Fibroblast of skin of right quadriceps (primary cell): ENCODE results near the gene LAYN.

Experiments
- DNase-seq: peaks from one replicate; pipeline ENCODE4 v3.0.0-alpha.2; 2013

The LAYN gene

DNA sequence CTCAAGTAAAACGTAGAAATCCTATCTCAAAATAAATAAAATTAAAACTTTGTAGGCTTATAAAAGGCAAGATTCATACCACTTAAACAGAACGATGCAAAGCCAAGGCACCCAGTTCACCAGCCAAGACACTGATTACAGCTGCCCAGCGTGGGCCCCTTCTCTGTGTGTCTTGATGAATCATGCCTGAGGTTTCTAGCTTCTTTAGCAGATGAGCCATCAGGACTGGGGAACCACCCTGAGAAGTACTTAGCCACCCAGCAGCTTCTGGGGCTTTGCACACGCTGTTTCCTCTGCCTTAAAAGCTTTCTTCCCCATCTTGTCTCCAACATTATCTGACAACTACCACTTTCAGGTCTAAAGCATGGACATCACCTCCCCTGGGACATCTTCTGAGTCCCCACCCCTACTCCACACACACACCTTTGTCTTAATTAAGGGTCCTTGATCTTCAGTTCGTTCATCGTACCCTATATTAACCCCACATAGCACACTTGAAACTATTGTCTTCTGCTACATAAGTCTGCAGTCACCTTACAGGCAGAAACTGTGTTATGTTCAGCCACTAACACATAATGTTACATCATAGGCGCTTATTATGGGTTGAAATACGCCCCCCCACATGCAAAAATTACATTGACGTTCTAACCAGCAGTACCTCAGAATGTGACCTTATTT is 8.7 kb upstream of the LAYN start:
- DNase-seq: peak; percentile 90

DNA sequence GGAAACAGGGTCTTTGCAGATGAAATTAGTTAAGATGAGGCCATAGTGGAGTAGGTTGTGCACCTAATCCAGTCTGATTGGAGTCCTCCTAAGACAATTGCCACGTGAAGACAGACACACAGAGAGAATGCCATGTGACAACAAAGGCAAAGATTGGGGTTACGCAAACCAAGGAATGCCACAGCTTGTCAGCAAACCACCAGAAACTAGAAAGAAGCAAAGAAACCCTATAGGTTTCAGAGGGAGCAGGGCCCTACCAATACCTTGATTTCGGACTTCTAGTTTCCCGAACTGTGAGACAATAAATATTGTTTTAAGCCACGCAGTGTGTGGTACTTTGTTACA is 8.2 kb upstream of the LAYN start:
- DNase-seq: peak; percentile 40

DNA sequence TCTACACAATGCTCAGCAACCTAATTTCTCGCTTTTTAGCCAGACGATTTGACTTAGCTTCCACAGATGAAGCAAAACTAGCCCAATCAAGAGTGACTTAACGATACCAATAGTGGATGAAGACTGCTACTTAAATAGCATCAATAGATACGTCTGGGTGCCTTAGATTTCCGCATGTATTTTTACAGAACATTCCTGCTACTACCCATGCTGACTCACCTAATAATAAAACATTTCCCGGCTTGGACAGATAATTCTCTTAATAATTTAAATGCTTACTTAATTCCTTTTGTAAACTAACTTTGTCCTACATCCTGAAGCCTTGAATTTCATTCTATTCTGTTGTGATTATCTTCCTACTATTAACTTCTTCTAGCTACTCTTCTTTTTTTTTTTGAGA is 5.2 kb upstream of the LAYN start:
- no peak for DNase-seq

DNA sequence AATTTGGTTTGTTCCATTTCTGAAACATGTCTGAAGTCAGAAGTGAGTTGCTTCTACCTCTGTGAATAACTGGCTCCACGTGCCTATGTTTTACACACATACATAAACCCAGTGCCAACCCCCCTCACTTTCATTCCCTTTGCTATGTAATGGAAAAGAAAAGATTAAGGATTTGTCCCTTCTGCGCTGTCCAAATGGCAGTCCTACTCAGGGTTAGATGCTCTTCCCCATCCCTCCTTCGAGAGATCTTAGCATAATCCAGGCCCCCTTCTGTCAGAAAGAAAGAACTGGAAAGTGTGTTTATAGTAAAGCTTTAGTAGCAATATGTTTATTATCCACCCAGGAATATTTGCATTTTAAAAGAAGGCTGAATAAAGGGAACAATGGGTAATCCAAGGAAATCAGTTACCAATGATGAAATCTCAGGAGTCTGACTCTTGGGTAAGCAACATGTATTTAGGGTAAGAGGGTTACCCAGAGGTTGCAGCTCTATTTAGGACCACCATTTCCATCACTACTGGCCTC is 3.1 kb upstream of the LAYN start:
- no peak for DNase-seq

DNA sequence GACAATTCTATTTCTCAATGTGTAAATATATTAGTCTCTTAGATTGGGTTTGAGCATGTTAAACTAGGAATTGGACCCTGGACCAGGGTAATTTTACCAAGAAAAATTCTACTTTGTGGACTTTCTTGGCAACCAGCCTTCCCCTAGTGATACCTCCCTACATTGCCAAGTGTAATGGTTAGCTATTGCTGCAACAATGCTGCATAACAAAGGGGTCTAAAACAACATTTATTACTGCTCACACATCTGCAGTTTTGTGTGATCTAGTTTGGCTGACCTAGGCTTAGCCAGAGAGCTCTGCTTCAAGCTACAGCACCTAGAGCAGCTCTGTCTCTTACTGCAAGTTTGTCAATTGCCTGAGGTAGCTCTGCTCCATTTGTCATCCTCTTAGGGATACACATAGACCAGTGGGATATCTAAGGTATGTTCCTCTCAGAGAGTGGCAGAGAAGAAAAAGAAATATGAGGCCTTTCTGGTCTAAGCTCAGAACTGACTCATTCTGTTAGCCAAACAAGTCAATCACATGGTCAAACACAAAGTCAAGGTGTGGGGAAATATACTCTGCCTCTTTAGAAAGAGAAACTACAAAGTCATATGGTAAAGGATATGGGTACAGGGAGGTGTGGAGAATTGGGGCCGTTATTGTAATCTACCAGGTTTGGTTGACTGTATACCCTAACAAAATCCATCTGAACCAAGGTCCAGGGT is 2.0 kb upstream of the LAYN start:
- DNase-seq: no peak

DNA sequence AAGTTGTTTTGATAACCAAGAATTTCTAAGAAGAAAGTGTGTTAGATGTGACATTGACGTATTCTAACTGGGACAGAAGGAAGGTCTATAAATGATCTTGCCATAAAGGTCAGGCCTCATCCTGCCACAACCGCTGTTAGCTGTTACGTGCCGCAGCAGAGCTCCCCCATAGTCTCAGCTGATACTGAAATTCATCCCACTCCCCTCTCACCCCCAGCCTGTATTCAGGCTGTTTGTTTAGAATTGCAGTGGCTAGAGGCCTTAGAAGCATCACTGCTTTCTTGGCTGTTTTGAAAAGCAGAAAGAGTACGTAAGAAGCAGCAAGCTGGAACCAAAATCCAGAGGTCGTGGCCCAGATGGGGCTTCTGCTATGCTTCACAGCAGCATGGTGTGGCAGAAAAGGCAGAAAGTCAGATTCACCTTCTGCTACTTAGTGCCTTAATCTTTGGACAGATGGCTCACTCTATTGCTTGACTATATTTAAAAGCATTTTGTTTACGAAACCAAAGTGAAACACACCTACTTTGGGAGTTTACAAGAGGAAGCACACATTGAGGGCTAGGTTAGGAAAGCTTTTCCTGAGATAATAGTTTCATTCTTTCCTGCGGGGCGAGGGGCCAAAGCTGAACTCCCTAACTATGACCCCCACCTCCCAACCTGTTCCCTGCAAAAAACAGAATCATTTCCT is 950 bp upstream of the LAYN start:
- DNase-seq: no peak

DNA sequence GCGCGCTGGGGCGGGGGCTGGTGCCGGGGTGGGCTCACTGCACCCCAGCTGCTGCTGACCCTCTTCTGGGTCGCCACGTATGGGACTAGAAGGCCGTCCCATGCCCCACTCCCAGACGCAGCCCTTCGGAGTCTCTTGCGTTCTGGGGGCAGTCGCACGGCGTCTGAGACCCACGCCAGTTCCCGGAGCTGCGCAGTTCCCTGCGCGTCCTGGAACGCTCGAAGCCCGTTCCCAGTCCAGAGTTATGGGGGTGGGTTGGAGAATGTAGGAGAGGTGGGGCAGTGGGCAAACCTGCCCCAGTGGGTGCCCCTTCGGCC is 375 bp downstream of the LAYN start:
- DNase-seq: no peak

DNA sequence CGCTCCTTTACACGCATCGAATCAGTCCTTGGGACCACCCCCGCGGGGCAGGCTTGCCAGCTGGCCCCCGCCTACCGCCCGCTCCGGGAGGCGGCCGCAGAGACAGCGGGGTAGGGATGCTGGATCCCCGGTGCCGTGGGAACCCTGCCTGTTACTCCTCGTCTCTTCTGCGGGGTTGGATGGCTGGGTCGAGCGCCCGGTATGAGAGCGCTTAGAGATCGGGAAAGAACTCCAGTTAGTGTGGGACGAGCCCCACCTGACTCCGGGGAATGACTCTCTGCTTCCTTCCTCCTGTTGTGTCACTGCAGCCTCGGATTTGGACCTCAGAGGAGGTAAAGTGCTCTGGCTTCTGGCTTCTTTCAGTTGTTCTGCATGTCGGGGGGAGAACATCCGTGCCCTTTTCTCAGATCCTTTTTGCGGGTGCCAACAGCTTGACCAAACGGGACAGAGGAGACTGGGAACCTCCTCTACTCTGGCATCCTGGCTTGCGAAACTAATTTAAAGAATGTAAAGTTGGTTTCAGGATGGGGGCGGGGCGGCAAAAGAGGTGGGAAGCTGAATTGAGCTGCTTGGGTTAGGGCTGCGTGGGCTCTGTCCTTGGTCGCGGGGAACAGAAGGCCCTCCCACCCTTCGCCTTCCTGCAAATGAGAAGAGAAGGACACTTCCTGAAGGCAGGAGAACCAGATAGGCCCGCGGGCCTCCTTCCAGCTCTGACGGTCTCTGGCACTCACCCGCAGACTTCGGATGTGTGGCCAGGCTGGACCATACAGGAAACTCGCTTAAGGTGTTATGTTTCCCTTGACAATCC is 938 bp downstream of the LAYN start:
- DNase-seq: peak; percentile 89

DNA sequence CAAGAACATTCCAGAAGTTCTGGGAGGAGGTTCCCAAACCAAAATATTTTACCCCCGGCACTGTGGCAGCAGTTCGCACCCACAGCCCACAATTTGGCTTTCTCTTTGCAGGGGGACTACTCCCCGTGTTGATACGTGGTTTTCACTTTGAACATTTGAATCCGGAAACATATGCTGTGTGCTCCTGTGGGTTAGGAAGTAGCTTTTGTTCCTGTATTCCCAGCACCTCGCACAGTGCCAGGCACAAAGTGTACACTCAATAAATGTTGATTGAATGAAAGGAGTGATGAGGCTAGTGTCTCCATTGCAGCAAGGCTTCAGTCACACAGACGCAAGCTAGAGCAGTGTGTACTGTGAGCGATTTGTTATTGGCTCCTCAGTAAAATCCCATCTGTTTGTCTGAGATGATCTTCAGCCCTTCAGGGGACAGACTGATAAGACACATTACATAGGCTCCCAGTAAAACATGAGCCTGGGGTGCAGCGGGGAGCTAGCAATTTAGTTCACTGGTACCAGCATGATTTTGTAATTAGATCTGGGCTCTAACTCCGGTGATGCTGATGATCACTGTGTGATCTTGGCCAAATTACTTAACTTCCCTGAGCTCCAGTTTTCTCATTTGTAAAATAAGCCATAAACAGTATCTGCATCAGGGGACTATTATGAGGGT is 2.2 kb downstream of the LAYN start:
- no peak for DNase-seq

DNA sequence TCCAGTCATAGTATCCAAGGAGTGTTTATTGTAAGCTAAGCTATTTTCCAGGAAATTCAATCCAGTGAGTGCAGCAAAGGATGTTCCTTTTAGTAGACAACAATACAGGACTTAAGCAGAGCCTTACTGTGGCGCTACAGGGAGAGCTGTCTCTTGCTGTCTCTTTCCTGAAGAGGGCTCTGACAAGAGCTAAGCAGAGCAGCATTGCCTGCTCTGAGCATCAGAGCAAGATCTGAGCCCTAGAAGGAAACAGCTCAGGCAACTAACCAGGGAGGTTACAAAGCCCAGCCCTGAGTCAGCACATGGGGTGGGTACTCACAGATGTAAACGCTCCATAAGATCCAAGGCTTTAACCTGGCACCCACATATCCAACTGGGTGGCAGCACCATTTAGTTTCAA is 8.0 kb downstream of the LAYN start:
- DNase-seq: no peak

DNA sequence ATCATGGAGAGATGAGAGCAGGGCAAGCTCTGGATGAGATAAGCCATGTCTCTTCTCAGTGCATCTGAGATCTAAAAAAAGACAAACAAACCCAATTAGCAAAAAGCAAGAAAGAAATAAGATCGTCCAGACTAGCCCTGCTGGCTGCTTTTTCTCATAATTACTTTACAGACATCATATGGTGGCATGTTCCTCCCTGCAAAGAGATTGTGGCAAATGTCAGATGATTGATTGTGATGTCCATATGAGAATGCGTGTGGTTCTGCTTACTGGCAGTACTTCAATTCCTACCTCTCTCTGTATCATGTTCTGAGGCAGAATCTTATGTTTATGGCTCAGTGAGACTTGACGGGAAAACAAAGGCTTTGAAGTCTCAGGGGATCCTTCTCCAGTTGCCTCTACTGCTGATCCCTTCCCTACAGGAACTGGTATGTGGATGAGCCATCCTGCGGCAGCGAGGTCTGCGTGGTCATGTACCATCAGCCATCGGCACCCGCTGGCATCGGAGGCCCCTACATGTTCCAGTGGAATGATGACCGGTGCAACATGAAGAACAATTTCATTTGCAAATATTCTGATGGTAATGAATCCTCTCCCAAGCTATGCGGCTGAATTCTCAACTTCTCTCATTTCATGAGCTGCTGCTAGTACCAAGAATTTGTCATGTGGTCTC is 8.8 kb downstream of the LAYN start:
- DNase-seq: peak; percentile 48

DNA sequence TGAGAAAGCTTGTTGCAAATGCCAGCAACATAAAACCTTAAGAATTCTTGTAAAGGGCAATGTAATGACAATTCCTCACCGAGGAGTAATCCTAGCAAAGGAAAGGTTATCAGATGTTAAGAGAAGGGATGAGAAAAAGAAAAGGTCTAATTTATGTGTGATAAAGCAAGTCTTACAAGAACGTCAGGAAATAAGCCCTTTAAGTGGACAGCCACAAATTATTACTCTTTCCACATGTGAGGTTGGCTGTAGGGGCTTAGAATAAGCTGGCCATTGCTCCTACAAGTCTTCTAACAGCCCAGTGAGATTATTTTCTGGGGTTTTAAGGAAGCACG is 9.3 kb downstream of the LAYN start:
- DNase-seq: no peak

DNA sequence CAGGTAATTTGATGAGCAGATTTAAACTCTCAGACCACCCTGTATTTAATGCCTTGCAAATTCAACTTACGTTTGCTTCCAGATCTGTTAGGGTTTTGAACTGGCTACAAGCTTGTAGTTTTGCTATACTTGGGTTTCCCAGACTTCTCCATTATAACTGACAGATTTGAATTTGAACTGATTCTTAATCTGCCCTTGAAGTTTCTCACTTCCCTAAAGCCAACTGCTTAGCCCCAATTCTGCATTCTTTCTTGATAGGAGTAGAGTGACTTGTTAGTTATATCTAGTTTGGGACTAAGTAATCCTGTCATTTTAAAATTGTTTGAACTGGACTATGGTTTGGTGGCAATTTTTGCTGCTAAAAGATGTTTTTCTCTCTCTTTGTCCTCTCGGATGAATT is 9.7 kb downstream of the LAYN start:
- DNase-seq: no peak

DNA sequence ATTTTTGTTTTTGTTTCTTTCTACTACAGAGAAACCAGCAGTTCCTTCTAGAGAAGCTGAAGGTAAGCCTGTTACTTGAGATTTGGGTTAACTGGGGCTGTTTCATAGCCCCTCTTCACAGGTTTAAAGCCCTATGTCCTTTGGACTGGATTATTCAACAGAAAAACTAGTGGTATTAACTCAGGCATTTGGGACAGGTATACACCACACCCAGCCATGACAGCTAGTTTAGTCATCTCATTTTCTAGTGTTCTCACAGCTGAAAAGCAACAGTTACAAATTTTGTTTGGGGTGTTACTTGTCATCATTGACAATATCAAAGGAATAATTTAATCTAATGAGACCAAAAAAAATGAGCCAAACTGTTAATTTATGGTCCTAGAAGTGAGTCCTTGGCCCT is 14.0 kb downstream of the LAYN start:
- no peak for DNase-seq

DNA sequence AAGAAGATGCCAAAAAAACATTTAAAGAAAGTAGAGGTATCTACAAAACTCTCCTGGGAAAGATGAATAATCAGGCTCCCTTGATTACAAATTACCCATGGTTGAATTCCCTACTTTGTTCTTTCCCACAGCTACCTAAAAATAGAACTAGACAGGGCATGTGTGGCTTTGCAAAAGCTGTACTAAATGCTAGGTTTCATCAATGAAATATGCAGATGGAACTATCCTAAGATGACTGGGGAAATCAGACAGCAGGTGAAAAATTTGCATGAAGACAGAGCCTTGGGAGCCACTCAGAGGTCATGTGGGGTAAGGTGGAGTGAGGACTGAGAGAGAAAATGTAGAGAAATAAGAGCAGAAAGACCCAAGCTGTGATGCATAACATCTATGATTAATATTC is 14.7 kb downstream of the LAYN start:
- peak; percentile 70 for DNase-seq

DNA sequence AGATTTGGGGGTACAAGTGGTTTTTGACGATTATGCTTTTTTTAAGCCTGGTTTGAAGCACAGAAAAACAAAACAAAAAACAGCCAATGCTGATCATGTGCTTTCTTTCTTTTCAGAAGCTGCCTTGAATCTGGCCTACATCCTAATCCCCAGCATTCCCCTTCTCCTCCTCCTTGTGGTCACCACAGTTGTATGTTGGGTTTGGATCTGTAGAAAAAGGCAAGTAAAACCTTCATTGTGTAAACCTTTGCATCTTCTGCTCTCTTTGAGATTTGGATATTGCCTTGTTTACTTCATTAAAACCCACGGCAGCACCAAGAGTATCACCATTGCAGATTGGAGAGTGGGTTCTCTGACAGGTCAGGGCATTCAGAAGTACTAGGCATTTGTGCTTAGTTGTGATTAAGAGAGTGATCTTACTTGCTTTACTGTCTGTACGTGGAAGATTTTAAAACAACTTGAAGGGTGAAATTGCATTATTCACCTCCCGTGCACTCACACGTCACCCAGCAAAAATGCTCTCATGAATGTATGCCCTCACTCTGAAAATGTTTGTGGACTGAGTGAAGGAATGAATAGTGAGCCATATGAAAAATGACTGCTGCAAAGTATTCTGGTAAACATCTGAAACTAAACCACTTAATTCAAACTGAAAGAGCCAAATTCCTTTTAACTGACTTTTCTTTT is 17.0 kb downstream of the LAYN start:
- peak; percentile 99 for DNase-seq

DNA sequence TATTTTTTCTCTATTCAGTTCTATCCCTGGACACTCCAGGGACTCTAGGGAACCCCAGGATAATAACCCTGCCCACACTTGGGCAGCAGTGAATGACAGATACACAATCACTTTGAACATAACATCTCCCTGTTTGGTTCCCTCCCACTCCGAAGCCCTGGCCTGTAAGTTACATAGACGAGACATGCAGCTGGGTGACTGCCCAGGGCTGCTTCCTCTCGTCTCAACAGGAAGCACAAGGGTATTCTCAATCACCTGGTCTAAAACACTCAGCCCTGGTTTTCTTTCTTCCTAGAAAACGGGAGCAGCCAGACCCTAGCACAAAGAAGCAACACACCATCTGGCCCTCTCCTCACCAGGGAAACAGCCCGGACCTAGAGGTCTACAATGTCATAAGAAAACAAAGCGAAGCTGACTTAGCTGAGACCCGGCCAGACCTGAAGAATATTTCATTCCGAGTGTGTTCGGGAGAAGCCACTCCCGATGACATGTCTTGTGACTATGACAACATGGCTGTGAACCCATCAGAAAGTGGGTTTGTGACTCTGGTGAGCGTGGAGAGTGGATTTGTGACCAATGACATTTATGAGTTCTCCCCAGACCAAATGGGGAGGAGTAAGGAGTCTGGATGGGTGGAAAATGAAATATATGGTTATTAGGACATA is 19.4 kb downstream of the LAYN start:
- no peak for DNase-seq

DNA sequence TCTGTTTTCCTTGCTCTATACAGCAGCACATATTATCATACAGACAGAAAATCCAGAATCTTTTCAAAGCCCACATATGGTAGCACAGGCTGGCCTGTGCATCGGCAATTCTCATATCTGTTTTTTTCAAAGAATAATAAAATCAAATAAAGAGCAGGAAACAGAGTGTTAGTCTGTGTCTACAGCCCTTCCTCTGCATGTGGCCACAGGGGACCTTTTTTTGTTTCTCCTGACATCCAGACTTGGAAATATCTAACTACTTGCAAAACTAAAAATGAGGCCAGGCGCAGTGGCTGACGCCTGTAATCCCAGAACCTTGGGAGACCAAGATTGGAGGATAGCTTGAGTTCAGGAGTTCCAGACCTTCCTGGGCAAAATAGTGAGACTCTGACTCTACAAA is 20.3 kb downstream of the LAYN start:
- no peak for DNase-seq

DNA sequence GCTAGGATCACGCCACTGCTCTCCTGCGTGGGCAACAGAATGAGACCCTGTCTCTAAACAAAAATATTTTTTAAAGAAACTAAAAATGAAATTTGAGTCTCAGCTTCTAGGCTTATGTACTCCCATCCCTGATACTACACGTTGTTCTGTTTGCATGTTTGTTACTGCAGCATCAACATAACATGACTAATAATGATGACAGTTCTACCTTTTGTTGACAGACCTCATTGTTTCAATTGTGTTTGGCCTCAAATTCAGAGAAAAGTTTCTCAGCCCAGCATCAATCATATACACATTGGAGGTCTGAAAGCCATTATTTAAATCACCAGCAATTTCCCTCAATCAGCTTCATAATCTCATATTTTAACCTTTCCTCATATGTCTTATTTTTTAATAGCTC is 20.8 kb downstream of the LAYN start:
- DNase-seq: no peak

DNA sequence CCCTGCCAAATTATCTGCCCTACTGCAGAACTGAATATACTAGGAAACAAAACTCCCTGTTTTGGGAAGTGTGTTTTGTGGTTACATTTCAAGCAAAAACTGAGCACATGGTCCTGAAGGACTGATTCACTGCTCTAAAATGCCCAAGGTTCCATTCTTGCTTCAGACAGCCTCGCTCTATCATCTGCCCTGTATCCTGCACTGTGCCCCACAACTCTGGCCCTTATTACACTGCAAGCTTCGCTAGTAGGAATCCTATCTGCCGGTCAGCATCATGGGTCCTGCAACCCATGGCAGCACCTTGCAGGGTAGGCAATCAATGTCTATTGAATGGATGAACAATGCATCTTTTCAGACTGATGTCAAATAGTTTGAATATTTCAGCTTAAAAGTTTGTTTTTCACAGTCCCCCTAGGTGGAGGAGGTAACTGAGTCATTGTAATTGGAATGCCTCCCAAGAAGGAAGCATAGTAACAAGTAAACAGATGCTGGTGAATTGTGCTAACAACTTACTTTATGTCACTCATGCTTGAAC is 21.3 kb downstream of the LAYN start:
- peak; percentile 89 for DNase-seq
